Activated effector memory CD4-positive, alpha-beta T cell treated with anti-CD3 and anti-CD28 coated beads, Interleukin-2, amount 50 U/mL, for 16 hours (primary cell): ENCODE data around the gene KCNK13.
"Not testable (repeated sequence)": the region's sequence is repeated elsewhere in the genome, so short reads cannot be mapped to it uniquely, and the experiment has no call there.

Experiments used
- DNase-seq: peaks from one replicate; pipeline ENCODE4 v3.0.0-alpha.2; 2020

KCNK13 gene

DNA sequence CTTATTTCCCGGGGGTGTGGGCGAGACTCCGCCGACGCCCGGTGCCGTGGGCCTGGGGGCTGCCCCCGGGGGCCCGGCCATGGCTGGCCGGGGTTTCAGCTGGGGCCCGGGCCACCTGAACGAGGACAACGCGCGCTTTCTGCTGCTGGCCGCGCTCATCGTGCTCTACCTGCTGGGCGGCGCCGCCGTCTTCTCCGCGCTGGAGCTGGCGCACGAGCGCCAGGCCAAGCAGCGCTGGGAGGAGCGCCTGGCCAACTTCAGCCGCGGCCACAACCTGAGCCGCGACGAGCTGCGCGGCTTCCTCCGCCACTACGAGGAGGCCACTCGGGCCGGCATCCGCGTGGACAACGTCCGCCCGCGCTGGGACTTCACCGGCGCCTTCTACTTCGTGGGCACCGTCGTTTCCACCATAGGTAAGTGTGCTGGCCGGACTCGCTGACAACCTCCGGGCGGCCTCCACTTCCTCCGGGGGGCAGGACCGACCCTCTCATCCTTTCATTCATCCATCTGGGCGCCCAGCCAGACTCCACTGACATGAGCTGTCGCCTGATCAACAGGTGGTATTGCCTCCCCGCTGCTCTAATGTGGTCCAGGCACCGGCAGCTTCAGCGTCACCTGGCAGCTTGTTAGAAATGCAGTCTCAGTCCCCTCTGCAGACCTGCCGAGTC is 467 bp downstream of the KCNK13 start:
- DNase-seq: no peak

DNA sequence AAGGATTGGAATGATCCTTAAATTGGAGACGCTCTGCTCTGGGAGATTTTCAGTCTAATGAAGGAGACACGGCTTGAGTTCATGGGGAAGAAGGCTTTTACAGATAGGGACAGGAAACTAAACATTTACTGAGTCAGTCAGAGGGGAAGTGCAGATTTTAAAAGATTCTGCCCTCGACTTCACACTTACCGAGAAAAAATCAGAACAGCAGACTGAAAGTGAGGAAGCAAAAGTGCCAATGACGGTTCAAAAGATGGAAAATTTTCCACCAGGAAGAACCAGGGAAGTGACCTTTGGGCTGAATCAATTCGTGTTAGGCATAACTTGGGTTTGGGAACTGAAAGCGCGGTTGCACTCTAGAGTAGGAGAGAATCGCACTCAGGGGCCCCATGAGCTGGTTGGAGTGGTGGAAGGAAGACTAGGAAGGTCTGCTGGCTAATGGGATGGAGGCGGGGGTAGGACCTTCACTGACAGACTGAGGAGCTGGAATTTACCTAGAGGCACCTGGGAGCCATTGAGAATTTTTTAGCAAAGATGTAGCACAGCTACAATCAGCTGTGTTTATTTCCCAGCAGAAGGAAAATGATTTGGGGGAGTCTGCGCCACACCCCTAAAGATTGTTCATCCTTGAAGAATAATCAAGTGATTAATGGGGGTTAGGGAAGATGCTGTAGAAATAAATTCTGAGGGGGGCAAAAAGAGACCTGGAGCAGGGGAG is 1.2 kb downstream of the KCNK13 start:
- DNase-seq: no peak

DNA sequence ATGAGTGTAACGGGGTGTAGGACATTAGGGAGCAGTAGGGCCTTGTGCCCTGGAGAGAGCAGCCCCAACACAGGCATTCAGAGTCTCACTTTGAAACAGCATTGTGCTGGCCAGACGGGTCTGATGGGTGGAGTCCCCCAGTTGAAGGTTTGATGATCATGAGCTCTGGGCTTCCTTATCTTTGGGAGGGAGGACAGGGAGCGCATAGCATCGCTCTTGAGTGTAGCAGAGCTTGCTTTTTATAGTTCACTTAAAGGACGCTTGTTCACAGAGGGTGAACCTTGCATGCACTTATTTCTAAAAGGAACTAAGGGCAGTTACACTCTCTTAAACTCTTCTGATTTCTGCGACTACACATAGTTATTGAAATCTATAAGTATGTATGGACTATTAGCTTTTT is 10.6 kb downstream of the KCNK13 start:
- DNase-seq: no peak

DNA sequence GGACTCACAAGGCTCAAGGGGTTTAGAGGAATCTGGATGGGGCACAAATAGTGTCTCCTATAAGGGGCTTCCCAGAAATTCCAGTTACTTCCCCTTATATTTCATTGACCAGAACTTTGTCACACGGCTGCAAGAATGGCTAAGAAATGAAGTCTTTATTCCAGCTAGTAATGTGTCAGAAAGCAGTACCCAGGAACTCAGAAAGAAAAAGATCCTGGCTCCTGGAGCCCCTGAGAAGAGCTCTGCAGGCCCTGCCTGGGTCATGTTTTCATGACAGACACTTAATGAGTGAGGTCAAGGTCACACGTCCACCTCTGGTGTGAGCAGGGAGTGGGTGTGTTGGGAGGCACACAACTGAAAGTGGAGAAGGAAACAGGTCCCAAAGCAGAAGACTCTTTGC is 17.8 kb downstream of the KCNK13 start:
- no peak for DNase-seq

DNA sequence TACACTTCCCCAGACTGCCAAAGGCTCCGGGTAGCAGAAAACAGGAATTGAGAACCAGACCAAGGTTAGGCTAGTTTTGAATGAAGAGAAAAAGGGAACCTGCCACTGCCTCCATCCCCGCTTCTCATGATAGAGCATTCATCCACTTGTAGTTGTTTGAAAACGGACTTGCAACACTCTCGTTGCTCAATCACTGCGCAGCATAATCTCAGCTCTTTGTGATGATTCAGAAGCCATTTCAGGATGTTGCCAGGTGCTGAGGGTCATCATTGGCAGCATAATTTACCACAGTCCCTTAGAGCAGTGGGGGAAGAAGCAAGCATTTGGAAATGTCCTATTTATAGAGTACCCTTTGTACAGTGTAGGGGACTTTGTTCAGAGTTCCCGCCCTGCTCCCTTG is 25.6 kb downstream of the KCNK13 start:
- DNase-seq: no peak

DNA sequence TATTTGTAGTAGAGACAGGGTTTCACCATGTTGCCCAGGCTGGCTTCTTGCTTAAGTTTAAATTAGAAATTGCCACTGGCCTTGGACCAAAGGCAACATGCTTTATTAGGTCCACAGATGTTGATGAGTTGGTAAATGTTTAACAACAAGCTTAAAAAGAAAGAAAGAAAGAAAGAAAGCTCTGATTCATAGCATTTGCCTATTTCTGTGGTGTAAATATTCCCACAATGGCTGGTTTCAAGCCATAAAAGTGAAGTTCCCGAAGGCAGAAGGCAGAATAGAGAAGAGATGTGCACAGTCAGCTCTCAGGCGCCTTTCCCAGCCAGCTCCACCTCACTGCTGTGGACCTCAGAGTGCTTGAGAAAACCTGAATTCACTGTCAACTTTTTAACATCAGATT is 26.4 kb downstream of the KCNK13 start:
- no peak for DNase-seq

DNA sequence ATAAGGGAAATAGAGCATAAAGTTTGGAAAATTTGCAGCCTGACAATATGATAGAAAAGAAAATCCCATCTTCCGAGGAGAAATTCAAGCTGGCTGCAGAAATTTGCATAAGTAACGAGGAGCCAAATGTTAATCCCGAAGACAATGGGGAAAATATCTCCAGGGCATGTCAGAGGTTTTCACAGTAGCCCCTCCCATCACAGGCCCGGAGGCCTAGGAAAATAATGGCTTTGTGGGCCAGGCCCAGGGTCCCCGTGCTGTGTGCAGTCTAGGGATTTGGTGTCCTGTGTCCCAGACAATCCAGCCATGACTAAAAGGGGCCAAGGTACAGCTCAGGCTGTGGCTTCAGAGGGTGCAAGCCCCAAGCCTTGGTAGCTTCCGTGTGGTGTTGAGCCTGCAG is 27.7 kb downstream of the KCNK13 start:
- not testable (repeated sequence) for DNase-seq

DNA sequence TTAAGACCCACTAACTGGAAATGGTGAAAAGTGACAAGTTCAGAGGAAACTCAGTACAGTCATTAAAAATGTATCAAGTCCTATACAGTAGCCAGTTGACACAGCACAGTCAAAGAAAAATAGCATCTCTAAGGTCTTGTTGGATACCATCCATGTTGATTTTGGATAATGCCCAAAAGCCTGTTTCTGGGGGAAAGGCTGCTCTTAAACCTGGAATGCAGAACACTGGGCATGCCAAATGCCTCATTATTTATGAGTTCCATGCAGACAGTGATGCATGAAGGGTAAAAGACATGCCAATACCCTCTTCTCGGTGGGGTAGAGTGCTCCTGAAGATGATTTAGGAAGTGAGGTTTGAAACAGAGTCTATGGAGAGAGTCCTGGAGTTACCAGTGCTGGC is 29.6 kb downstream of the KCNK13 start:
- no peak for DNase-seq

DNA sequence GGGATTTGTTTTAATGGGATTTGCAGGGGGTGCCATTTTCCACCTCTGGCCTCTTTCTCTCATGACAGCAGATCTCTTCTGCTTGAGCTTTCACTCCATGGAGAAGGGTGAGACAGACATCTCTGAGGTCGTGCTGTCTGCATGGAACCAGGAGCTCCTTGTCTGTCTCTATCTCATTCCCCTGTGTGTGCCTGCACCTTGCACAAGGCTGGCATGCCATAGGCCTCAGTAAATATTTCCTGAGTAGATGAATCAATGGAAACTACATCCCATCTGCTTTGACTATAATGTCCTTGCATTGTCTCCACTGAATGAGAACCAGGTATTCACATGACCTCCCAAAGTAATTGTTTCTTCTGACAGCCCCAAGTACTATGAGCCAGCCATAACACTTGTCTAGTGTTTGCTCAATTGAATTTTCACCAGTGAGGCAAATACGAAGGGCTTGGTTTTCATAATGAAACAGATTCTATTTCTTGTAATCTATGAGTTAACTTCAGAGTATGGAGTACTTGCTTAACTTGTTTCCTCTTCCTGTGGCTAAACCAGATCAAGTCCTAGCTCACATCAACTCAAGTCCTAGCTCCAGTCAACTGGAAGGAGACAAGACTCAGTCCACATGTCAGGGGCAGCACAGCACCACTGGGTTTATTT is 32.3 kb downstream of the KCNK13 start:
- no peak for DNase-seq

DNA sequence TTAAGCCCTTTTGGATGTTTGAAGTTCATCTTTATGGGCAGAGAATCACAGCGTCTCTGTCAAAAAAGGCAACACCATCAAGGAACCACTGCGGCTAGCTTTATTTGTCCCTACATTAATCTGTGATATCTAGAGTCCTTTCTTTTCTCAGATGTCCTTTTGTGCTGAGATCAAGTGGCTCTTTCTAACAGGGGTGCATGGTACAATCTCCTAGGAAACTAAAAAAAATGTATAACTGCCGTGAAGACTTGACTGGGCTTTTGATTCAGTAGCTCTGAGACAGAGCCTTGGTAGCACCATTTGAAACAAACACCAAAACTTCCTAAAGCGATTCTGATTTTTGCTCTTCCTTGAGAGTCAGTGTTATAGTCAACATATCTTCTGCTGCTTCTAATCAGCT is 33.3 kb downstream of the KCNK13 start:
- DNase-seq: no peak

DNA sequence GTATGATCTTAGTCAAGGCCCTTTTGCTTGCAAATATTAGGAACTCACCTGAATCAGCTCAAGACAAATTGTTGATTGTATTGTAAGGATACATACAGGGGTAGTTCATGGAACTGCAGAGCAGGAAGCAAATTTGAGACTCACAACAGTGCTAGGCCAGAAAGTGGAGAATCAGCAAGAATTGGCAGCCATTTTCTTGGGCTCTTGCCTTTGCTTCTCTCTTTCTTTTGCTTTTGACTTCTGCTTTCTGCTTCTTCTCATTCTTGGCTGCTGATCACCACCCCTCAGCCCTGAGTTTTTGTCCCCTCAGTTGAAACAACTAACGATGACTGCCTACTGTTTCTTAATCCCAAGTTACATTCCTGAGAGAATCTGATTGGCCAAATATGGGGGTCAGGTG is 34.8 kb downstream of the KCNK13 start:
- no peak for DNase-seq

DNA sequence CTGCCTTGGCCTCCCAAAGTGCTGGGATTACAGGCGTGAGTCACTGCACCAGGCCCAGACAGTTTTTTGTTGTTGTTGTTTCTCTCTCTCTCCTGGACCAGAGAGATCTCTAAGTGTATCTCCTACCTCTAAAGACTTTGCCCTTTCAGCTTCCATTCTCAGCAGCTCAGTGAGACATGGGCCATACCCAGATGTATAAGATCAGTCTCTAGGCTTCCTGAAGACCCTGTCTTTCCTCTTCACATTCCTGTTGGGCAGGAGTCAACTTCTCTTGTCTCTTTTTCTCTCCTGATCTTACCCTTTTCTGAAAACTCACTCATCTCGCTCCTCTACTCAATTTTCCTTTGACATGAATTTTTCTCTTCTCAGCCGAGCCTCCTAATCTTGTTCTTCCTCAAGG is 42.0 kb downstream of the KCNK13 start:
- DNase-seq: no peak

DNA sequence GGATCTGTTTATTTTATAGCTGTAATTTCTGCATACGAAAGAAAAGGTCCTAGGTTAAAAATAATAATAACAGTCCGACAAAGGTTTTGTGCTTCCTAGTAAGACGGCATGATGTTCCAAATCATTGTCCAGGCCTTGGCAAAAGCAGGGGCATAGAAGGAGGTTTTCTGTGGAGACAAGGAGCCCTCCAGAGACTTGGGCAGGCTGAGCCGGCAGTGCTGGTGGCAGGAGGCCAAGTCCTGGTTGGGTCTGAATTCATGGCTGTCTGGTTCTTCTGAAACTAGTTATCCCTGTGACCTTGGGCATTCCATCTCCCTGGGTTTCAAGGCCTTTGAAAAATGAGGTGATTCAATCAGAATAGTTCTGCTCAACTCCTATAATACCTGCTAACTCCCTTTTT is 44.0 kb downstream of the KCNK13 start:
- DNase-seq: no peak

DNA sequence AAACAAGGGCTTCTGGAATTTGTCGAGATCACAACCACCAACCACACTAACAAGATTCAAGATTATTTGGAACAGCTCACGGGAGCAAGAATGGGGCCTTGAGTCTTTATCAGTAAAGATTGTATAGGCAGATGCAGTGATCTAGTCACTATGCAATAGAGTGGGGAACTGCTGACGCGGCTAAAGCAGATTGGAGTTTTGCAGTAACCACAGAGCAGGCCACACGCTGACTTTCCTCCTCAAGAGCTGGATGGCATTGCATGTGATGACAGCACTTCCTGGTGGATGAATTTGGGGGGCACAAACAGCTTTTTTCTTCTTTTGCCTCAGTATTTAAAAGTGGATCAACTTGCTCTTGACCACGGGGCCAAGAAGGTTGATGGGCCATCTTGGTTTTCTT is 46.0 kb downstream of the KCNK13 start:
- no peak for DNase-seq

DNA sequence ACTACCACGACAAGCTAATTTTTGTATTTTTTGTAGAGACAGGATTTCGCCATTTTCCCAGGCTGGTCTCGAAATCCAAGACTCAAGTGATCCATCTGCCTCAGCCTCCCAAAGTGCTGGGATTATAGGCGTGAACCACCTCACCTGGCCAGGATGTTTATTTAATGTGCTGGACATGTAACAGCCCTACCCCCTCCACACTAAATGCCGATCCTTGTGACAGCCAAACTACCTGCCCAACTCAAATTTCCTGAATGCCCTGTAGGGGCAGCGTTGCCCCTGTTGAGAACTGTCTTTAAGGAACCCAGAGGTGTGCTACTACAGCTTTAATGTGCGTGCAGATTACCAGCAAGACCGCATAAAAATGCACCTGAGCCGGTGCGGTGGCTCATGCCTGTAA is 48.1 kb downstream of the KCNK13 start:
- DNase-seq: no peak

DNA sequence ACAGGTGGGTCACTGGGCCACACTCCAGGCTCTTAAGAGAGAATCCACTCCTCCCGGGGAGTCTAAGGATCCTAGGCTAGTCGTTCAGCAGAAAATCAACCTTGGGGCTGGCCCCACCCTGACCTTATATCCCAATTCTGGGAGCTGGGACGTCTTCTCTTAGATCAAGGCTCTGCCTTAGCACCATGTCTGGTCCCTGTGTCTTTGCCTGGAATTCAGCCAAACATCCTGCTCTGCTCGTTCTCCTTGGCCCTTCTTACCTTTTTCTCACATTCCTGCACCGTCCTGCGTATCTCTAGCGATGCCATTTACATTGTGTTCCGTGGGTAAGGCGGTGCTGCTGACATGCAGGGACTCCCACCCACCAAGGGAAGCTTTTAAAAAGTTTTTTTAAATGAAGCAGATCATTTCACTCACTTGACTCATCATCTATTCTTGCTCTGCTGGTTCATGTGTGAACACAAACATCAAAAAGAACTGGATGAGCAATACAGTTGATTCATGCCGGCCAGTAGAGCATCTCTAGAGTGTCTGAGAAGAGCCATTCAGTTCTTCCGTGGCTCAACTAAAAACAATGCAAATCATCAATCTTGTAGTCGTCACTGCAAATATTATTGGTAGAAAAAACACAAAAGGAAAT is 50.2 kb downstream of the KCNK13 start:
- no peak for DNase-seq

DNA sequence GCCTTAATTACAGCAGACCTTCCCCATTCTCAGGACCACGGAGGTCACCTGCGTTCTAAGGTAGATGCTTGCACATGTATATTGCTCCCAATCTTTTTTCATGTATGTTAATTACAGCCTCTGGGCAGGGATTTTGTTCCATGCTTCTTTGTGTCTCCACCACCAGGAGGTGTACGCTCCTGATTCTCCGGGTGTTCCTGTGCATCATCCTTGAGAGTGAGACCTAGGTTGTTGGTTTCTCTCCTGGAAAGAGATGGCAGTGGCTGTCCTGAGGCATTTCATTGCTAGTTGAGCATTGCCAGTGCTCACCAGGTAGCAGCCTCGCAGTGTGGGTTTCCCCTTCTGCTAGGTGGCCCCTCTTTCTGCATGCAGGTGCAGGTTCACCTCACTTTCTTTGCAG is 52.8 kb downstream of the KCNK13 start:
- no peak for DNase-seq

DNA sequence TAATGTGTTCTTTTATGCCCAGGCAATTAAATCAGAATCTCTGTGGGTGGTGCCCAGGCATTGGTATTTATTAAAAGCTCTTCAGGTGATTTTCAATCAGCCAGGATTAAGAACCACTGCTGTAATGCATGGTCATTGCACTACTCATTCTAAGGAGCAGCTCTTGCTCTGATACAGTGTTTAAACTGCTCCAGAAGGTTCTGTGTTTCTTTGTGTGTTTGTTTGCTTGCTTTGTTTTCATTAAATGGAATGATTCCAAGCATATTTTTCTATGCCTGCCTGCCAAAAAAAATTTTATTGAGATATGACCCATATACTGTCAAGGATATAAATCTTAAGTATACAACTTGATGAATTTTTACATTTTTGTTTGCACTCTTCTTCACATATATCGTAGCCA is 54.0 kb downstream of the KCNK13 start:
- DNase-seq: no peak

DNA sequence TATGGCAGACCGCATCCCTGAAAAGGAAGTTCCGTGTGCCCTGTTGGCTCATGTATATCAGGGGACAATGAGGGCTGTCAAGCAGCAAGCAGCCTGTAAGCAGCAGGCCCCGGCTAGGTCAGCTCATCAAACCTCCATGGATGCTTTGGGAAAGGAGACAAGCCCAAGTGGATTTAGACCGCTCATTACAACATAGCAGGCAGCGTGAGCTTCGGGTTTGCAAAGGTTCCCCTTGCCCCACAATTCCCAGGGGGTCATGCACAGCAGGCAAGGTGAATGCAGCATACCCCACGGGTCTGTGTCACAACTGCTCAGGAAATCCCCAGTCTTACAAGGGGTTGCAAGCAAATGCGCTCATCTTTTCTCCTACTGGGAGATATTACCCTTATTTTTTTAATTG is 54.6 kb downstream of the KCNK13 start:
- DNase-seq: no peak

DNA sequence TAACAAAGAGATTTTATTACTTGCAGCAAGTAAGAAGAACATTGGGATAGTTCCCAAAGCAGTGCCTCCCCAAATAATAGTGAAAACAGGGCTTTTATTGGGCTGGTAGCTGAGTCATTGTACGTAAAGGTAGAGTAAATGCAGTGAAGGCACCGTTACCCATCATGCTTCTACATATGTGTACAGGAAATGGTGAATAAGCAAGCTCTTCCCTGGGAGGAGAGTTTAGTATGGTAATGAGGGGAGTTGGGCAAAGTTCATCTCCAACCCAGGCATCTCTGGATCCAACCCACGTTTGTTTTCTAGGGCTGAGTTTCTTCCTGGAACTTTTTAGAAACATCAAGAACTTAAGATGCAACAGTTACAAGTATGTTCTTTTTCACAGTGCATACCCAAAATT is 56.2 kb downstream of the KCNK13 start:
- DNase-seq: no peak

DNA sequence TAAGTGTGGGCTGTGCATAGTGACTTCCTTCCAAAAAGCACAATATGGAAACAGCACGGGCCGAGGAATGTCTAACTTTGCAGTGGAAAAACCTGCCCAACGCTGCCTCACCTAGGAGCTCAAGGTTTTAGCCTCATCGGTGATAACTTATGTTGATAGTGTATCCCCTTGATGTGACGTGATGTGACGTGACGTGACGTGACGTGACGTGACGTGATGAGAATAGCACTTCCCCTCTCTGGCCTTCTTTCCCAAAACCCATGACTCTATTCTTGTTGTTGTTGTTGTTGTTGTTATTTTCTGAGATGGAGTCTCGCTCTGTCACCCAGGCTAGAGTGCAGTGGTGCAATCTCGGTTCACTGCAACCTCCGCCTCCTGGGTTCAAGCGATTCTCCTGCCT is 64.5 kb downstream of the KCNK13 start:
- DNase-seq: no peak

DNA sequence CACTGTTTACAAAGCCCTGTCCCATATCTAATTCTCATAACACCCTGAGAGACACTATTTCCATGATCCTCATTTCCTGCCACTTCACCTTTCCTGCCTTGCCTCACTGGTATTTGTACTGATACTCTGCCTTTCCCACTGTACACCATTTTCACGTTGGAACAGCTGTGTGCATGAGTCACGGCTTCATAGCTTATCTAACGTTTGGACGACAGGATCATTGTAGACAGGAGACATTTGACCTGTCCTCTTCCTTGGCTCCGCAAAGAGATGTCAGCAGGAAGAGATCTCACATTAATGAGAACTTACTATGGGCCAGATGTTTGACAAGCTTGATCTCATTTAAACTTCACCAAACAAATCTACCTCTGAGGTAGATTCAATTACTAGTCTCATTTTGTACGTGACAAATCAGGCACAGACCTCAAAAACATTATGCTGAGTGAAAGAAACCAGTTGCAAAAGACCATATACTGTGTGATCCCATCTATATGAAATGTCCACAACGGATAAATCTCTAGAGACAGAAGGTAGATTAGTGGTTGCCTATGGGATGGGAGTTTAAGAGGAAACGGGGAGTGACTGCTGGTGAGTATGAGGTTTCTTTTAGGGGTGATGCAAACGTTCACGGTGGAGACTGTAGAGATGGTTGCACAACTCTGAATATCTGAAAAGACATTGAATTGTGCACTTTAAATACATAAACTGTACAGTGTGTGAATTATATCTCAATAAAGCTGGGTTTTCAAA is 71.2 kb downstream of the KCNK13 start:
- DNase-seq: no peak

DNA sequence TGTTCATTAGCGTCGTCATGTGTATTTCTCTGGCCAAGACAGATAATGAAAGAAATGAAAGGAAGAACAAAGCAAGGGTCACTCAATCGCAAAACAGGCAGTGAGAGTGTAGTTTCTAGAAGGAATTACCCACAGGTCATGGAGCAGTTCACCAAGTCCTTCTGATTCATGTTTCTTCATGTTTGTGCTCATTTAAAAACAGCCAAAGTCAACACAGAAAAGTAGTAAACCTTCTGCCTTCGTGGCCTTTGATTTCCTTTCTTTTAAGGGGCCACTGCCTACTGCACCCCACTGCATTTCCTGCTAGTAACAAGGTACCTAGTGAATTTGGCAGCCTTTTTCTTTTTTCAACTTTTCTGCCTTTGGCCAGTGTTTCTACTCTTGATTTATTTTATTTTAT is 75.1 kb downstream of the KCNK13 start:
- DNase-seq: no peak
